Body of pancreas (tissue), 4 donors: ENCODE results near the gene CDKN2B-AS1. TPM values are rescaled to one million over a fixed set of nuclear protein-coding genes. Genes with fewer than 3 reads are reported as not detected.

Source experiments
- ATAC-seq: fragments of 150-250 bp; one replicate; pipeline ENCODE4 v1.9.1; 2016
- DNase-seq, 4 donors: peaks; one replicate each; pipeline ENCODE4 v3.0.0-alpha.2; 2019
- H3K27ac ChIP-seq, 4 donors: fragments of 200-600 bp; sonication (generic); 1 replicate in 3 of 4; 2 replicates in 1 of 4; pipeline versions ENCODE4 v1.5.1 to v1.6.1; 2016 to 2019; ENCODE audit warnings: mild to moderate bottlenecking in 1 of 4, mixed read lengths in 1 of 4, moderate library complexity in 1 of 4
- H3K27me3 ChIP-seq, 2 donors: fragments of 200-600 bp; sonication (generic); one replicate each; pipeline ENCODE4 v1.6.0; 2016; ENCODE audit warnings: mild to moderate bottlenecking in 1 of 2
- H3K36me3 ChIP-seq, 2 donors: fragments of 200-600 bp; sonication (generic); replicated peaks in 1 of 2; 2 replicates each; pipeline ENCODE4 v1.5.1; 2016; ENCODE audit warnings: low read depth in 2 of 2; ENCODE audit not compliant: insufficient read depth in 1 of 2
- H3K4me1 ChIP-seq: fragments of 200-600 bp; sonication (generic); one replicate; pipeline ENCODE4 v1.6.0; 2016
- H3K4me3 ChIP-seq, 2 donors: fragments of 200-600 bp; sonication (generic); 1 replicate in 1 of 2; 2 replicates in 1 of 2; pipeline ENCODE4 v1.5.1; 2016 to 2019
- H3K9me3 ChIP-seq, 3 donors: fragments of 200-600 bp; sonication (generic); 1 replicate in 2 of 3; 2 replicates in 1 of 3; pipeline ENCODE4 v1.5.1; 2016
- POLR2A ChIP-seq, 3 donors: fragments of 450-650 bp; IDR thresholded peaks; one replicate each; pipeline ENCODE4 v1.6.1; 2016; ENCODE audit warnings: antibody characterized with exemption in 3 of 3, mild to moderate bottlenecking in 2 of 3
- WGBS, 2 donors: methylation state at CpG; one replicate each; pipeline ENCODE4 v1.1.5; 2017; 5-methylcytosine and 5-hydroxymethylcytosine counted together
- intact Hi-C: fragments of 100-400 bp; cut with DNase I; formaldehyde crosslinking; loops from one replicate; pipeline ENCODE4 v1.15.1; 2023
- total RNA-seq, 2 donors: library from RNA; depleted of rRNA; stranded (reverse); fragments of >200 nt; gene quantifications; one replicate each; pipeline ENCODE4 v1.1.0, GENCODE V29; 2016
- TF ChIP-seq, protein P1 (sequence below), 7 experiments: fragments of 450-650 bp in 4 of 7; fragments of 200-600 bp in 3 of 7; sonication (generic) in 3 of 7; IDR thresholded peaks; one replicate each; pipeline ENCODE4 v1.5.1; 2016 to 2019; ENCODE audit warnings: antibody characterized with exemption in 7 of 7

The CDKN2B-AS1 gene
- total RNA-seq, 2 donors from 2014 or later, result 0.26 TPM; not detected in 1

- Histone ChIP-seq H3K36me3 (no peaks in the 10 kb centered on the region), H3K27ac (no peak overlapping the region), H3K4me3 (no peak overlapping the region), H3K4me1 (no peaks in the 10 kb centered on the region), H3K27me3 (no peaks in the 10 kb centered on the region), H3K9me3 (no peaks in the 10 kb centered on the region)
- ATAC-seq (no peak), DNase-seq (no peak)
- 67 to 88% methylated on average over 2 of the region's 2 CpGs for WGBS, 2 donors
- intact Hi-C loops, result no loop called here
- no peak for TF ChIP-seq POLR2A (IDR thresholded peaks at IDR 0.05)
Observed at GRCh38 chr9:22134390-22134789, 139.8 kb downstream of the CDKN2B-AS1 start.

GRCh38 chr9:22136461-22137096, 142.0 kb downstream of the CDKN2B-AS1 start:
- WGBS, 2 donors, result 58 to 68% methylated on average over 3 of the region's 3 CpGs
- DNase-seq (no peak), ATAC-seq (no peak)
- intact Hi-C loops, result no loop called here
- Histone ChIP-seq H3K4me3 (no peak overlapping the region), H3K36me3 (no peaks in the 10 kb centered on the region), H3K4me1 (no peaks in the 10 kb centered on the region), H3K9me3 (no peaks in the 10 kb centered on the region), H3K27me3 (no peaks in the 10 kb centered on the region), H3K27ac (no peak overlapping the region)
- TF ChIP-seq POLR2A (IDR thresholded peaks at IDR 0.05), result no peak
- TF ChIP-seq, protein P1, sequence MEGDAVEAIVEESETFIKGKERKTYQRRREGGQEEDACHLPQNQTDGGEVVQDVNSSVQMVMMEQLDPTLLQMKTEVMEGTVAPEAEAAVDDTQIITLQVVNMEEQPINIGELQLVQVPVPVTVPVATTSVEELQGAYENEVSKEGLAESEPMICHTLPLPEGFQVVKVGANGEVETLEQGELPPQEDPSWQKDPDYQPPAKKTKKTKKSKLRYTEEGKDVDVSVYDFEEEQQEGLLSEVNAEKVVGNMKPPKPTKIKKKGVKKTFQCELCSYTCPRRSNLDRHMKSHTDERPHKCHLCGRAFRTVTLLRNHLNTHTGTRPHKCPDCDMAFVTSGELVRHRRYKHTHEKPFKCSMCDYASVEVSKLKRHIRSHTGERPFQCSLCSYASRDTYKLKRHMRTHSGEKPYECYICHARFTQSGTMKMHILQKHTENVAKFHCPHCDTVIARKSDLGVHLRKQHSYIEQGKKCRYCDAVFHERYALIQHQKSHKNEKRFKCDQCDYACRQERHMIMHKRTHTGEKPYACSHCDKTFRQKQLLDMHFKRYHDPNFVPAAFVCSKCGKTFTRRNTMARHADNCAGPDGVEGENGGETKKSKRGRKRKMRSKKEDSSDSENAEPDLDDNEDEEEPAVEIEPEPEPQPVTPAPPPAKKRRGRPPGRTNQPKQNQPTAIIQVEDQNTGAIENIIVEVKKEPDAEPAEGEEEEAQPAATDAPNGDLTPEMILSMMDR (IDR thresholded peaks at IDR 0.05), result no peak

GRCh38 chr9:22138956-22139660, 144.5 kb downstream of the CDKN2B-AS1 start:
- intact Hi-C loops, result no loop called here
- H3K36me3 ChIP-seq, result no peaks in the 10 kb centered on the region
- no peak for TF ChIP-seq POLR2A (IDR thresholded peaks at IDR 0.05)
- H3K4me1 ChIP-seq, result no peaks in the 10 kb centered on the region
- ATAC-seq, result no peak
- H3K27ac ChIP-seq, result no peak overlapping the region
- H3K4me3 ChIP-seq, result no peak overlapping the region
- no peaks in the 10 kb centered on the region for H3K9me3 ChIP-seq
- no peak for DNase-seq
- H3K27me3 ChIP-seq, result no peaks in the 10 kb centered on the region
- WGBS, 2 donors, result 65 to 69% methylated on average over 4 of the region's 4 CpGs

GRCh38 chr9:22141908-22142307, 147.3 kb downstream of the CDKN2B-AS1 start:
- no peak overlapping the region for H3K4me3 ChIP-seq
- no peaks in the 10 kb centered on the region for H3K27me3 ChIP-seq
- 10 to 14% methylated on average over 1 of the region's 1 CpG for WGBS, 2 donors
- ATAC-seq (peak; percentile 48), DNase-seq (peak in 2 of 4 donors; percentile 7 to 17)
- no peak overlapping the region for H3K27ac ChIP-seq
- TF ChIP-seq POLR2A (IDR thresholded peaks at IDR 0.05), result no peak
- TF ChIP-seq, protein P1 (IDR thresholded peaks at IDR 0.05), result no peak
- intact Hi-C loops, result no loop called here
- no peaks in the 10 kb centered on the region for H3K4me1 ChIP-seq
- no peaks in the 10 kb centered on the region for H3K9me3 ChIP-seq
- no peaks in the 10 kb centered on the region for H3K36me3 ChIP-seq

- no peak overlapping the region for H3K27ac ChIP-seq
- DNase-seq (no peak), ATAC-seq (no peak)
- no peaks in the 10 kb centered on the region for H3K4me1 ChIP-seq
- H3K9me3 ChIP-seq, result no peaks in the 10 kb centered on the region
- no peaks in the 10 kb centered on the region for H3K27me3 ChIP-seq
- no peaks in the 10 kb centered on the region for H3K36me3 ChIP-seq
- H3K4me3 ChIP-seq, result no peak overlapping the region
- no peak for TF ChIP-seq POLR2A (IDR thresholded peaks at IDR 0.05)
- TF ChIP-seq, protein P1 (IDR thresholded peaks at IDR 0.05), result no peak
- WGBS, 2 donors, result 61 to 66% methylated on average over 2 of the region's 2 CpGs
- intact Hi-C loops, result no loop called here
Observed at GRCh38 chr9:22142671-22143070, 148.1 kb downstream of the CDKN2B-AS1 start.
